Stimulated activated CD8-positive, alpha-beta memory T cell treated with anti-CD3 and anti-CD28 coated beads, Interleukin-7, amount 100 ng/mL, for 48 hours (primary cell): ENCODE results near the gene SLC35F3.

Source experiments
- DNase-seq, 2 donors: peaks; one replicate each; pipeline ENCODE4 v3.0.0-alpha.2; 2020; ENCODE audit warnings: low read depth in 1 of 2; ENCODE audit errors: extremely low read depth in 1 of 2

SLC35F3 gene

GRCh38 chr1:234216116-234216703 is 311.7 kb downstream of the SLC35F3 start:
- no peak for DNase-seq

- DNase-seq, result no peak
Observed at GRCh38 chr1:234217316-234217840, 312.9 kb downstream of the SLC35F3 start.

DNA sequence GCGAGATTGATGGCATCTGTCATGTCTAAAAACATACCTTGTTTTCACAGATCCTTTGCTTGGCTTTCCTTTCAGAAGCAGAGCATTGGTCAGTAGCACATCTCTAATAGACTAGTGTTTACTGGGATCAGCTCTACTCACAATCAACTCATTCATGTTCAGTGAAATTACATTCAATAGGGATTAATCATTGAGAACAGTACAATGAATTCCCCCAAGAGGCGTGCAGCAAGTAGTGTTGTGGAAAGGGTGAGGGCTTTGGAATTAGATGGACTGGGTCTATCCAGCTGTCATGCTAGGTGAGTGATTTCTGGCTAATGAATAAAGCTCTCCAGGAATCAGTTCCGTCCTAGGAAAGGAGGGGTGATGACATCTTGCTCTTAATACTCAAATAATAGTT is 313.6 kb downstream of the SLC35F3 start:
- DNase-seq, result no peak

DNA sequence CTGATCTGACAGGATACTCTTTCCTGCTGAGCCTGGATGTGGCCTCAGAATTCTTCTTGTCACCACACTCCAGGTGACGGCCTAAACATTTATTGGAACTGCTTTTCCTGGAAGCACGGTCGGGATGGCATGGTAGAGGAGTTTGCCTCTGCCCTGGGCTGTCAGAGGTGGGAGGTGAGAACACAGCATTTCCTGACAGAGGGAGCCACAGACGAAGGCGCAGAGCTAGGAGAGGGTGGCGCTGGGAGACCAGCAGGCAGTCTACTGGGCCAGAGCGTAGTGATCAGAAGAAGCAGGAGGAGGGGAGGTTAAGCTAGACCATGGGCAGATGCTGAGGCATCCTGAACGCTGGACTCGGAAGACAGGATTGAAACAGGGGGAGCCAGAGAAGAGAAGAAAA is 315.2 kb downstream of the SLC35F3 start:
- DNase-seq, result no peak

- no peak for DNase-seq
Observed at GRCh38 chr1:234221601-234222000, 317.1 kb downstream of the SLC35F3 start.

DNA sequence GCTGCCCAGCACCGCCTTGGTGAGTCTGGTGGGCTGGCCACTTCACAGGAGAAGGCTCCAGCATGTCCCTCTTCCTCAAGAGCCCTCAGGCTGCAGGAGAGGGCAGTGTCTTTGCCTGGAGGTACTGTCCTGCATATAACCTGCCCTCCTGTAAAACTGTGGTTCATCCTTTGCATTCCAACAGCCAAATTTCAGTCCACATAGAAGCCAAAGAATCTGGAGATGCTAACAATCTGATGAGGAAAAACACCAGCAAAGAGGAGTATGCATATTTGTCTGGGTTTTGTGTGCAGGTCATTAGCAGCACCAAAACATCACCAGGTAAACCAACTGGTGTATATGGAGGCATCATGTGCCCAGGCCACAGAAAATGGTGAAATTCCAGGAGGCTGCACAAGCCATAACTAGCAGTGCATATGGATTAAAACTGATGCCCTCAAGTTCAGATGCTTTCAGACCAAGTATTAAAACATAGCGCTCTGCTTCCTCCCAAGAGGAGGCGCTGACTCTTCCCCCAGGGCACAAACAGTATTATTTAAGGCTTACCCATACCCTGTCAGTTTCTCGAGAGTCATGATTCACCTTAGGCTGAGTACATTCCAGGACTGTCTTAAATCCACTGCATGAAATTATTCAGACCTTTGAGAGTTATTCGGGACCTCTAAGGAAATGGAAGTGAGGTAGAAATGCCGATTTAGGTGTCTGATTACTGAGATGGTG is 318.2 kb downstream of the SLC35F3 start:
- no peak for DNase-seq

DNA sequence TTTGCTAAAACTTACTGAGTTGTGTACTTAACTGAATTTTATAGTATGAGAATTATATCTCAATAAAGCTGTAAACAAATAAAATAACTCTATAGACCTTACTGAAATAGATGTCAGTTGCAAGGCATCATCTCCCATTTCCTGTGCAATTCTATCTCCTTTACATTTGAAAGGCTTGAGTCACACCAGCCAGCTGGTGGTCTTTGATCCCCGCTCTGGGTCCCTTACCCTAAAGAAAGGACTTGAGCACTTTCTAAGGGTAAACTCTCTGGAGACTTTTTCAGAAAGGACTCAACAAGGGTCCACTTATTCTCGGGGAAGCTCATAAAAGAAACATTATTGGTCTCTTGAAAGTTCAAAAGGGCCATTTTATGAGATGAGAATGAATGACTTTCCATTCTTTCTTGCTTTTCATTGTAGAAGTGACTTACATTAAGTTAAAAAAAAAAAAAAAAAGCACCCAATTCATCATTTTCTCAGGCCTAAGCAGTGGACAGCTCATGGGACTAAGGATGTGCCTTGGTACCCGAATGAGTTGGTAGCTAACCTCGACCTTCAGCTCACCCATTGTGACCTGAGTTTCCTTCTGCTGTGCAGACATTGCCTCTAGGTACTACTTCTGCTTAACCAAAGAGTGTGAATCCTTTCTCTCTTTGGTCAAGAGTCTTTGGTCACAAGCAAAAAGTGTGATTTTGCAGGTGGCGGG is 321.8 kb downstream of the SLC35F3 start:
- DNase-seq, result no peak

- DNase-seq, result no peak
Observed at GRCh38 chr1:234226819-234227165, 322.3 kb downstream of the SLC35F3 start.

- no peak for DNase-seq
Observed at GRCh38 chr1:234229581-234230387, 325.3 kb downstream of the SLC35F3 start.

GRCh38 chr1:234230414-234230862 is 326.0 kb downstream of the SLC35F3 start:
- no peak for DNase-seq

DNA sequence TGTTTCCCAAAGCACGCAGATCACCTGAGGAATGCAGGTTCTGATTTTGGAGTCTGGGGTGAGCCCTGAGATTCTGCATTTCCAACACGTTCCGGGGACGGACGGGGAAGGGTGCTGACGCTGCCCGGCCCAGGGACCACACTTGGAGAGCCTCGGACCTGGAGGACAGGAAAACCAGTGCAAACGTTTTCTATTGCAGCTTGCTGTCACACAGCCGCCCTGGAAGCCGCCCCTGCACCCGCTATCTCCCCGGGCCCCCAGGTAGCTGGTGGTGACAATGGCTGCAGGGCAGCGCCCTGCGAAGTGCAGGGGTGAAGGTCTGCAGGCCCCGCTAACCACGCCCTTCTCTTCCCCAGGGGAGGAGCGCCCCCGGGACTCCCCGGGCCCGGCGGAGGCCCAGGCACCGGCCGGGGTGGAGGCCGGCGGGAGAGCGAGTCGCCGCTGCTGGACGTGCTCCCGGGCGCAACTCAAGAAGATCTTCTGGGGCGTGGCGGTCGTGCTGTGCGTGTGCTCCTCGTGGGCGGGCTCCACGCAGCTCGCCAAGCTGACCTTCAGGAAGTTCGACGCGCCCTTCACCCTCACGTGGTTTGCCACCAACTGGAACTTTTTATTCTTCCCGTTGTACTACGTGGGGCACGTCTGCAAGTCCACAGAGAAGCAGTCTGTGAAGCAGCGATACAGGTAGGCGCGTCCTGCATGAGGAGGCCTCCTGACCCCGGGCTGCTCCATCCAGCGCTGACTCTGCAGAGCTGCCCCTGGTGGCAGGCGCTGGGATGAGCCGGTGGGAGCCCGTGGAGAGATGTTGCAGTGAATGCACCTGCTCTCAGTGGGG is 326.8 kb downstream of the SLC35F3 start:
- DNase-seq, result no peak

DNA sequence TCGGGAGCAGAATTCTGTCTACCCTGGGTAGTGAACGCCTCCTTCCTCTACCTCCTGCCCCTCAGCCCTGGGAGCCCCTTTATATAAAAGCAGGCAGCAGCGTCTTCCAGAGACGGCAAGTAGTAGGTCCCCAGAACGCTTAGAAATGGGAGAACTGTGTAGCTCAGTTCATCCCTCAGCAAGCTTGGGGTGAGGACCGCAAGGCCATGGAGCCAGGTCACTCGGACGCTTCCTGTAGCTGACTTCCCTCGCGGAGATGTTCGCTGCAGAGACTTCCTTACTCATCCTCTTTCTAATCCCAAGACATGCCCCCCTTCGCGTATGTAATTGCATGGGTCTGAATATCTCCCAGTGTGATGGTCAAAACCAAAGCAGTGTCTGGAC is 327.4 kb downstream of the SLC35F3 start:
- DNase-seq, result no peak

DNA sequence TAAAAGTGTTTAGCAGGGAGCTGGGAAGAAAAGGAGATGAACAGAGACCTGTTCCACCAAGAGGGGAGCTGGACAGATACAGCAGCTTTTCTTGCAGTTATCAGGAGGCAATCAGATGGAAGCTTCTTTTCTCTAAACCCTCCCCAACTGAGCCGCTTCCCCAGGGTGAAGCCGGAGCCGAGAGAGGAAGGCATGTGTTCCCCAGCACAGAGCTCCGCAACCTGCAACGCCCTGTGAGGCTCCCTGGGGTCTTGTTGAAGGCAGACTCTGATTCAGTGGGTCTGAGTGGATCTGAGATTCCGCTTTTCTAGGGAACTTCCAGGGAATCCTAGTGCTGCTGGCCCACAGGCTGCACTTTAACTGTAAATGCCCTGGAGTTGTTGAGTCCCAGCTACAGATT is 329.7 kb downstream of the SLC35F3 start:
- no peak for DNase-seq

DNA sequence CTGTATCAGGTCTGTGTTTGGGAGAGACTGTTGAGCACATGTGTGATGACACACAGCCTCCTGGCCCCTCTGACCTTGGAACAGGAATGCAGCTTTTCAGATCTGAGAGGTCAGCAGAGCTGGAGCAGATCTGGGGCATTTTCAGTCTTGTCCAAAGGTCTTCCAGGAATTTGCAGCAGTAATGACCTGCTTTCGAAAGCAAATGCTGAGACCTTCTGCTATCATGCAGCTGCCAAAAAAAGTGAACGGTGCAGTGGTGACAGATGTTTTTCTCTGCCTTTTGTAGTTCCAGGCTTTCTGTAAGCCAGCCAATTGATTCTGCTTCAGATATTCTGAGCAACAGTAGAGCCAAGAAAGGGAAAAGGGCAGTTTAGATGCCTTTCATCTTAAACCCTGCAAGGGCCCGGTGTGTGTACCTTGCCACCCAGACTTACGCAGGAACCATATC is 331.0 kb downstream of the SLC35F3 start:
- no peak for DNase-seq

GRCh38 chr1:234237393-234237792 is 332.9 kb downstream of the SLC35F3 start:
- DNase-seq, result no peak

DNA sequence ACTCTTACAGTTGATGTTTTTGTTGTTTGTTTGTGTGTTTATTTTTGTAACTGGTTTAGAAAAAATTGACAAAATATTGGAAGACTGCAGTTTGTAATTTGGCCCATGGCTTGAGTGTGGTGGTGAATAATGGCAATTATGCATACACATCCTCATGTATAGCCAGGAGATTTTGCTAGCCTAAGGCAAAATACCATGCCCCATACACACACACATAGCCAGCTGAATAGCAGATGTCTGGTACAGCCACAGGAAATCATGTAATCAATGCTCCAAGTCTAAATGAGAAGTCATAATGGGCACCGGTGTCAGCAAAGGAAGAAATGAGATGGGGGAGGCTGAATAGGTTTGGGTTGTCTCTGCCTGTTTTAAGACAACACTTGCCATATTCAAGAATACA is 333.6 kb downstream of the SLC35F3 start:
- no peak for DNase-seq

DNA sequence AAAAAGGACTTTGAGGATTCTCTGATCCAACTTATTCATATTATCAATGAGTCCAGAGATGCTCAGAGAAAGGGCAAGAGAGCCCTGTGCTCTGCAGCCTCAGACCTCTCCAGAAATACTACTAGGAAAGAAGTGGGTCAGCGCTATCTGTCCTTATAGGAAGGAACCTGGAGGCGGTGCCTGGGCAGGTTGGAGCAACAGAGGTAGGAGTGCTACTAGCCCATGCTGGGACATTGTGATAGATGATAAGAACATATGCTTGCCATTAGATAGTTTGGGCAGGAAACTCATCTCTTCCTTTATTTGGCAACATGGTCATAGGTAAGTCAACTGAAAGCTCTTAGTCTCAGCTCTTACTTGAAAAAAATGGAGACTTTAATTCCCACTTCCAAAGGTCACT is 335.0 kb downstream of the SLC35F3 start:
- no peak for DNase-seq

- DNase-seq, result no peak
Observed at GRCh38 chr1:234239936-234240335, 335.5 kb downstream of the SLC35F3 start.

DNA sequence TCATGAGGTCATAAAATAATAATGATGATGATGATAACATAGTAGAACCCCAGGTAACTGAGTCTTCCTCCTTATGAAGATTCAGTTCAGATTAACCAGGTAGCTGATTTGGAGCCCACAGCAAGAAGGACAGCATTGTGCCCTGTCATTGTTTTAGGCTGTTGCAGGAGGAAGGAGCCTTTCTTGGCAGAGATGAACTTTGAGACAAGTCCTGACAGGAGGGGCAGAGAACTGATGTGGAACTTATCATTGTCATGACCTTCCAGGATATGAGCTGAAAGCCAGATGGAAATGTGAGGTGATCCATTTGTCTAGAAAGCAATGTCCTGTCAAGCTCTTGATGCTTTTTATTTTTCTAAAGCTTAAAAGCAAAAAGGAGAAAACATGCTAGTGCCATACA is 336.2 kb downstream of the SLC35F3 start:
- no peak for DNase-seq

DNA sequence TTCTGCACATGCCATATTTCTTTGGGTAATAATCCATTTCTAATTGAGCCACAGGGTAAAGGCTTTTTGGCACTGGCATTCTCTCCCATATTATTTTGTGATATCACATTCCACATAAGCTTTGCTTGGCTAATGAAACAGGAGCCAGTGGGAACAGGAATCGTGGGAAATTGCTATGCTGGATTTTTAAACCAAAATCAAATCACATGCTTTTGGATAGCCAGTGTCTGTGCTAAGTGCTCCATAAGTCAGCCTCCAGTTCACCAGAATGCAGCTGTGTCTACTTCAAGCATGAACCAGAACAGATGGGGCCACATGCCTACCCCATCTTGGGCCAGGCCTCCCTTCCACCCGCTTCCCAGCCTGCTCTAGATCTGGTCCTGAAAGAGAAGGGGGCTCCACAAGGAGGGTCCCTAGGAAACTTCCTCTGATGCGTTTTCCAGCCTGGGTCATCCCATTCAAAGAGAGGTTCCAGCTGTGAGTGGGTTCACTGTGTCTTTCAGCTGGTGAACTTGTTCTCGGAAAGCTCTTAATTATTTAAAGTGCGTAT is 337.5 kb downstream of the SLC35F3 start:
- no peak for DNase-seq
